Duodenal mucosa (tissue), 2 donors: ENCODE results near the gene FRY.

Experiments
- H3K27ac ChIP-seq: one replicate; pipeline ENCODE4 v1.7.0; 2013; ENCODE audit warnings: low read depth, low read length
- H3K27me3 ChIP-seq, 2 donors: one replicate each; pipeline ENCODE4 v1.7.0; 2013; ENCODE audit warnings: low read length in 2 of 2, control low read depth in 1 of 2; ENCODE audit not compliant: insufficient read depth in 2 of 2, control insufficient read depth in 1 of 2
- H3K36me3 ChIP-seq, 2 donors: one replicate each; pipeline ENCODE4 v1.7.0; 2013; ENCODE audit warnings: low read length in 2 of 2, control low read depth in 1 of 2; ENCODE audit not compliant: insufficient read depth in 2 of 2, control insufficient read depth in 1 of 2
- H3K4me1 ChIP-seq, 2 donors: one replicate each; pipeline ENCODE4 v1.7.0; 2013; ENCODE audit warnings: low read length in 2 of 2, control low read depth in 1 of 2; ENCODE audit not compliant: insufficient read depth in 2 of 2, control insufficient read depth in 1 of 2
- H3K4me3 ChIP-seq, 2 donors: one replicate each; pipeline ENCODE4 v1.7.0; 2013; ENCODE audit warnings: low read length in 2 of 2, low read depth in 1 of 2
- H3K9ac ChIP-seq, 2 donors: one replicate each; pipeline ENCODE4 v1.7.0; 2013; ENCODE audit warnings: low read length in 2 of 2, low read depth in 1 of 2
- H3K9me3 ChIP-seq, 2 donors: one replicate each; pipeline ENCODE4 v1.7.0; 2013; ENCODE audit warnings: low read length in 2 of 2, control low read depth in 1 of 2; ENCODE audit not compliant: control insufficient read depth in 1 of 2

FRY gene

DNA sequence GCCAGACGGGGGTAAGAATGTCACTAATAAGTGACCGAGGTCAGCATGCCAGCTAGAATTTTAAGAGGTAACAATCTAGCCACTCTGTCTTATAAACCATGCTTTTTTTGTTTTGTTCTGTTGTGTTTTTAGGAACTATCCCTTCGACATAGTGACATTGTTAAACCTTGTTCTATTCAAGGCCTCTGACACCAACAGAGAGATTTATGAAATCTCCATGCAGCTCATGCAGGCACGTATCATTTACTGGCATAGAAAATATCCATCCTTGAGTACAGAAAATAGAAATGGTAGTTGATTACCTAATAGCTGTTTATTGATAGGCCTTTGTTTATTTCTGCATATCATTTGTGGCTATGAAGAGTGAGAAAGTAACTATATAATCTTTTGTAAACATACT, 170.2 kb downstream of the FRY start:
- no peak overlapping the region for H3K9ac ChIP-seq
- H3K36me3 ChIP-seq, result no peaks in the 10 kb centered on the region
- no peak overlapping the region for H3K4me3 ChIP-seq
- no peak overlapping the region for H3K27ac ChIP-seq
- peaks cover 9 to 10% of the 10 kb centered on the region in 2 donors for H3K4me1 ChIP-seq
- no peaks in the 10 kb centered on the region for H3K9me3 ChIP-seq
- no peaks in the 10 kb centered on the region for H3K27me3 ChIP-seq

DNA sequence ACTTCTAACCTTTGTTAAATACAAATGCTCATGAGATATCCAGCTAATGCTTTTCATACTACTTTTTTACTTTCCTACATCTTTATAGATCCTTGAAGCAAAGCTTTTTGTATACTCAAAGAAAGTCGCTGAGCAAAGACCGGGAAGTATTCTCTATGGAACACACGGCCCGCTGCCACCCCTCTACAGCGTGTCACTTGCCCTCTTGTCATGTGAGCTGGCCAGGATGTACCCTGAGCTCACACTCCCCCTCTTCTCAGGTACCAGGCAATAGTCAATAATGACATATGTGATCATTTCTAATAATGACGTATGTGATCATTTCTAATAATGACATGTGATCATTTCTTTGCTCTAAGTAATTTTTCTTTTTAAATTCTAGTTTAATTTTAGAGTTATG, 170.7 kb downstream of the FRY start:
- Histone ChIP-seq H3K9ac (no peak overlapping the region), H3K4me1 (peaks cover 9 to 10% of the 10 kb centered on the region in 2 donors), H3K36me3 (no peaks in the 10 kb centered on the region), H3K27ac (no peak overlapping the region), H3K4me3 (no peak overlapping the region), H3K9me3 (no peaks in the 10 kb centered on the region), H3K27me3 (no peaks in the 10 kb centered on the region)

DNA sequence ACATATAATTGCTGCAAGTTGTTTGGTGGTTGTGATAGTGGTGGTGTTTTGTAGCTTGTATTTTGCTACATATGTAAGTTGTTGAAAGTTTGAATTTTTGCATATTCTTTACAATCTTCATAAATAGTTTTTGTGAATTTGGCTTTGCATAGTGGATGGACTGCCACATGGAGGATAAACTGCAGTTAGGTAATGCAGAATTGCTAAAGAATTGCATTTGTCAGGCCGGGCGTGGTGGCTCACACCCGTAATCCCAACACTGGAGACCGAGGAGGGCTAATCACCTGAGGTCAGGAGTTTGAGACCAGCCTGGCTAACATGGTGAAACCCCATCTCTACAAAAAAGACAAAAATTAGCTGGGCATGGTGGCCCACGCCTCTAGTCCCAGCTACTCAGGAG, 171.6 kb downstream of the FRY start:
- H3K9ac ChIP-seq, result no peak overlapping the region
- no peaks in the 10 kb centered on the region for H3K36me3 ChIP-seq
- H3K4me3 ChIP-seq, result no peak overlapping the region
- no peak overlapping the region for H3K27ac ChIP-seq
- H3K9me3 ChIP-seq, result no peaks in the 10 kb centered on the region
- H3K4me1 ChIP-seq, result peaks cover 9 to 10% of the 10 kb centered on the region in 2 donors
- no peaks in the 10 kb centered on the region for H3K27me3 ChIP-seq

DNA sequence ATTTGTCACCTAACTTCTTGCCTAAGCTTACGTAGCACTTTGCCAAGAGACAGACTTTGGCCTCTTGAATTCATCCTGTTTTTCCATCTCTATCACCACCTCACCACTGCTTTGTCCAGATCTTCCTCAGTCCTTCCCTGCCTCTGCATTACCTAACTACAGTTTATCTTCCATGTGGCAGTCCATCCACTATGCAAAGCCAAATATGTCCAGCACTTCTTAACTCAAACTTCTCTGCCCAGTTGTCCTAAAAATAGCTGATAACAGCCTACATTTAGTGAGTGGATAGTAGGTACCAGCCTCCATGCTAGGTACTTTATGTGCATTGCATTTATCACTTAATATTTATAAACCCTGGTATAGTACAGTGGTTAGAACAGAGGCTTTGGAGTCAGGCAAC, 172.2 kb downstream of the FRY start:
- peaks cover 9 to 10% of the 10 kb centered on the region in 2 donors for H3K4me1 ChIP-seq
- H3K9me3 ChIP-seq, result no peaks in the 10 kb centered on the region
- H3K9ac ChIP-seq, result no peak overlapping the region
- no peaks in the 10 kb centered on the region for H3K27me3 ChIP-seq
- H3K4me3 ChIP-seq, result no peak overlapping the region
- no peaks in the 10 kb centered on the region for H3K36me3 ChIP-seq
- no peak overlapping the region for H3K27ac ChIP-seq

DNA sequence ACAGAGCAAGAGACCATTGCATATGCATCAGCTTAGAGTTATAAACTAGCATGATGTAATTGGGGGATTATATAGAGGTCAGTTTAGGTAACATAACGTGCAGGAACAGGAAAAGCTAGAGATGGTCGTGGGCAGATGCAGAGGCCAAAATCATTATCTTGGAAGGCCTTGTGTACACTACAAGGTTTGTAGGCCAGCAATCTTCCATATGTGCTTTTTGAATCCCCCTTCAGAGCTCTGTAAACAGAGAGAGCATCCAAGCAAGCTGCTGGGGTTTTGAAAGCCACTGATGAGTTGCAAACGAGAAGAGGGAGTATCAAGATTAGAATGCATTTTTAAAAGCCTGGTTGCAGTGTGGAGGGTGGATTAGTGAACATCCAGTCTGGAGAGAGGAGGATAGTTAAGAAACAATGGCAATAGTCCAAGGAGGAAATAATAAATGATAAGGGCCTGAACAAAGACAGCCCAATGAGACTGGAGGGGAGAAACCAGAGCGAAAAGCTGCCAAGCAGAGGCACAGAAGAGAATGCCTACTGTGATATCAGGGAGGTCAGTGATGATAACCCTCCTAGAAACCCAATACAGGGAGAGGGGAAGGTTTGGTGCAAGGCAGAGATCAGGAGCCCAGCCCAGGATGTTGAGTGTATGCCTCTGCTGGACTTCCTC, 174.0 kb downstream of the FRY start:
- Histone ChIP-seq H3K27me3 (no peaks in the 10 kb centered on the region), H3K4me1 (peaks cover 9 to 10% of the 10 kb centered on the region in 2 donors), H3K4me3 (no peak overlapping the region), H3K36me3 (no peaks in the 10 kb centered on the region), H3K27ac (no peak overlapping the region), H3K9ac (no peak overlapping the region), H3K9me3 (no peaks in the 10 kb centered on the region)

DNA sequence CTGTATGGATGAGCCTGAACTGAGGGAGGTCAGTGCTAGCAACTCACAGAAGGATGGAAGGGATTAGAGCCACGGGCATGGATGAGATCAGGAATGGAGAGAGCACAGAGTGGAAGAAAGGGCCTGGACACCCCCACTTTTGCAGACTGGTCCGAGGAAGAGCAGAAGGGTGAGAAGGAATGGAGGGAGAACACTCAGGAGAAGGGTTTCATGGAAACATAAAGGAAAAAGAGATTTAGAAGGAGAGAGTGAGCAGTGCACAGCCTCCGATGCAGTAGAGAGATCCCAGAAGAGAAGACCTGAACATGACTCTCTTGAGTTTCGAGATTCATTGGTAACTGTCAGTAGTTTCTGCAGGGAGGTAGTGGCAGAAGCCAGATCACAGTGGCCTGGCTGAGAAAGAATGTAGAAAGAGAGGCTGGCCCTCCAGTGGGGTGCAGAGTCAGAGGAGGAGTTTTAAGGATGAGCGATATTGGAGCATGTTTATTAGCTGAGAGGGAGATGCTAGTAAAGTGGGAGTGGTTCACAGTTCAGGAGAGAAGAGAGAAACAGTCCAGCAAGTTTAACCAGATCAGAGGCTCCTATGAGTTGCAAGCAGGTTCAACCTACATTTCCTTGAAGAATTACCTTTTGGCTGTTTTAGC, 174.6 kb downstream of the FRY start:
- peaks cover 9 to 10% of the 10 kb centered on the region in 2 donors for H3K4me1 ChIP-seq
- H3K27me3 ChIP-seq, result no peaks in the 10 kb centered on the region
- H3K27ac ChIP-seq, result no peak overlapping the region
- H3K36me3 ChIP-seq, result no peaks in the 10 kb centered on the region
- no peak overlapping the region for H3K4me3 ChIP-seq
- no peaks in the 10 kb centered on the region for H3K9me3 ChIP-seq
- H3K9ac ChIP-seq, result no peak overlapping the region

DNA sequence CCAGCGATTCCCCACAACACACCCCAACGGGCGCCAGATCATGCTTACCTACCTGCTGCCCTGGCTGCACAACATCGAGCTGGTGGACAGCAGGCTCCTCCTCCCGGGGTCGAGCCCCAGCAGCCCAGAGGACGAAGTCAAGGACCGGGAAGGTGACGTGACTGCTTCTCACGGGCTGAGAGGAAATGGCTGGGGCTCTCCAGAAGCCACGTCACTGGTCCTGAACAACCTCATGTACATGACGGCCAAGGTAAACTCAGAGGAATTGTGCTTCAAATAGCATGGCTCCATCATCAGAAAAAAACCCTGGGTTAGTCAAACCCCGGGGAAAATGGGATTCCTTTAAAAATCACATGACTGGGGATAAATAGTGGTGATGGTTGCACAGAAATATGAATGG, 177.3 kb downstream of the FRY start:
- H3K4me1 ChIP-seq, result peaks cover 9 to 10% of the 10 kb centered on the region in 2 donors
- H3K9me3 ChIP-seq, result no peaks in the 10 kb centered on the region
- no peaks in the 10 kb centered on the region for H3K27me3 ChIP-seq
- H3K36me3 ChIP-seq, result no peaks in the 10 kb centered on the region
- no peak overlapping the region for H3K4me3 ChIP-seq
- no peak overlapping the region for H3K27ac ChIP-seq
- no peak overlapping the region for H3K9ac ChIP-seq

DNA sequence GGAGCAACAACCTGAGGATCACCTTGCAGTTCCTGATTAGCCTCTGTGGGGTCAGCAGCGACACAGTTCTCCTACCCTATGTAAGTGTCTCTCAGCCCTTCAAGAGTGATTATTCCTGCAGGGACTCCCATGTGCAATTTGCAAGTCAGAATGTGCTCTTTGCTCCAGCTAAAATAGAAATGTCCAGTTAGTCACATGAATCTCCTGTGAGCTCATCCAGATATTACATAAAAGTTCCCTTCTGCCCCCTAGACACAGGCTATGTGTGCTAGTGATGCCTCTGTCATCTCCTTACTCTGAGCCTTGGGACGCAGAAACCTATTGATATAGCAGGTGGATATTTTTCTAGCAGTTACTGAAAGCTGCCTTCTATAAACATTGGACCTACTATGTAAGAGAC, 178.1 kb downstream of the FRY start:
- Histone ChIP-seq H3K27me3 (no peaks in the 10 kb centered on the region), H3K4me3 (no peak overlapping the region), H3K9me3 (no peaks in the 10 kb centered on the region), H3K9ac (no peak overlapping the region), H3K4me1 (peaks cover 9 to 10% of the 10 kb centered on the region in 2 donors), H3K27ac (no peak overlapping the region), H3K36me3 (peaks cover 0 to 2% of the 10 kb centered on the region in 2 donors)

DNA sequence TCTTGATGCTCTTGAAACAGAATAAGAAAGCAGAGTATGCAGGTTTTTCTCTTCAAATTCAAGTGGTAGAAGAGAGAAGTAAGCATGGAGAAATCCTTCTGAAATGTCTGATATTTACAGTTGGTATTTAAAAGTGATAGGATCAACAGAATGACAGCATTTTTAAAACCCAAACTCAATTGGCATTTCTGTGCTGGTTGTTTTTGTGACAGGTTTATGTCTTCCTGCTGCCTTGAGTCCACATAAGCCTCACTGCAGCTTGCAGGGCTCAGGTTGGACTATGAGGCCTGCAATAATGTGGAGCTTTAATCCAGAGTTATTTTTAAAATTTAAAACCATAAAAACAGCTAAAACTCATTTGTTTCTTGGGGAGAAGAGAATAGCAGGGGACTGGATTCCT, 178.5 kb downstream of the FRY start:
- Histone ChIP-seq H3K9me3 (no peaks in the 10 kb centered on the region), H3K27ac (no peak overlapping the region), H3K4me3 (no peak overlapping the region), H3K4me1 (peaks cover 9 to 10% of the 10 kb centered on the region in 2 donors), H3K27me3 (no peaks in the 10 kb centered on the region), H3K9ac (no peak overlapping the region), H3K36me3 (peaks cover 0 to 3% of the 10 kb centered on the region in 2 donors)

DNA sequence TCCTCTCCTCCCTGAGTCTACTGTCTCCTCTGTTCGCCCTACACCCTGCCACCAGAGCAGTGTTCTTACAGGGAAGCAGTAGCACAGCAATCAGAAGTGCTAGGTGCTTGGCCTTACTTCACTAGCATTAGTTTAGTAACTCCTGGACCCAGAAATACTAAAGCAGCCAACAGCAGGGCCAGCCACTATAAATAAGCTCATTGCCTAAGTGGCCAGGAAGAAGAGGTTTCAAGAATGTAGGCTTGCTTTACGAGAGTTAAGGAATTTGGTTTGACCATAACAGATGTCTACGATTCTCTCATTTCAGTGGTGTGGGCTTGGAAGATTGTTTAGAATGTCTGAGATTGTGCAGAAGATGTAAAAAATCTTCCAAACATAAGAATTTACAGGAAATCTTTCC, 180.2 kb downstream of the FRY start:
- H3K36me3 ChIP-seq, result peaks cover 0 to 3% of the 10 kb centered on the region in 2 donors
- H3K27me3 ChIP-seq, result no peaks in the 10 kb centered on the region

More for the DNA sequence above, 180.2 kb downstream of the FRY start:
- Histone ChIP-seq H3K9ac (no peak overlapping the region), H3K27ac (no peak overlapping the region), H3K4me1 (no peaks in the 10 kb centered on the region), H3K9me3 (no peaks in the 10 kb centered on the region), H3K4me3 (no peak overlapping the region)
